GM18909 (cell line): Measurements from ENCODE around the gene MYL9.

Experiments used
- ATAC-seq: cut with Tn5 transposase; IDR thresholded peaks from one replicate; pipeline ENCODE4 v1.9.1; 2021; ENCODE audit warnings: mild to moderate bottlenecking; ENCODE audit not compliant: unreplicated experiment, poor library complexity

The MYL9 gene

GRCh38 chr20:36525620-36526365 is 15.5 kb upstream of the MYL9 start:
- no peak for ATAC-seq

GRCh38 chr20:36526521-36527011 is 14.8 kb upstream of the MYL9 start:
- no peak for ATAC-seq

- no peak for ATAC-seq
Measured at GRCh38 chr20:36527331-36528125, 13.8 kb upstream of the MYL9 start.

GRCh38 chr20:36528176-36528874 is 13.0 kb upstream of the MYL9 start:
- ATAC-seq = no peak

GRCh38 chr20:36528875-36529417 is 12.4 kb upstream of the MYL9 start:
- ATAC-seq = no peak

- ATAC-seq = no peak
Measured at GRCh38 chr20:36532388-36532787, 8.9 kb upstream of the MYL9 start.

GRCh38 chr20:36532822-36533221 is 8.5 kb upstream of the MYL9 start:
- no peak for ATAC-seq

GRCh38 chr20:36538026-36538722 is 3.1 kb upstream of the MYL9 start:
- no peak for ATAC-seq

GRCh38 chr20:36540551-36541211 is 638 bp upstream of the MYL9 start:
- no peak for ATAC-seq

- no peak for ATAC-seq
Measured at GRCh38 chr20:36541768-36542488, 609 bp downstream of the MYL9 start.

- ATAC-seq = no peak
Measured at GRCh38 chr20:36542516-36543183, 1.3 kb downstream of the MYL9 start.

- no peak for ATAC-seq
Measured at GRCh38 chr20:36543184-36544133, 2.1 kb downstream of the MYL9 start.

GRCh38 chr20:36544134-36545018 is 3.1 kb downstream of the MYL9 start:
- no peak for ATAC-seq

GRCh38 chr20:36546111-36546736 is 4.9 kb downstream of the MYL9 start:
- ATAC-seq = no peak

GRCh38 chr20:36547186-36548005 is 6.1 kb downstream of the MYL9 start:
- no peak for ATAC-seq
